KOPT-K1 (cell line): ENCODE measurements around the gene CEACAM1.

ENCODE experiments used
- H3K27ac ChIP-seq: fragments of 200-600 bp; sonication (generic); 2 replicates; pipeline ENCODE4 v1.5.1; 2016; ENCODE audit warnings: antibody characterized with exemption, mild to moderate bottlenecking, low read depth, low read length; ENCODE audit not compliant: poor library complexity, severe bottlenecking
- H3K36me3 ChIP-seq: fragments of 200-600 bp; sonication (generic); 2 replicates; pipeline ENCODE4 v1.5.1; 2017; ENCODE audit warnings: antibody characterized with exemption, mild to moderate bottlenecking, low read length, moderate library complexity; ENCODE audit not compliant: insufficient read depth
- H3K9me3 ChIP-seq: fragments of 200-600 bp; sonication (generic); 2 replicates; pipeline ENCODE4 v1.5.1; 2017; ENCODE audit warnings: antibody characterized with exemption, low read length, mild to moderate bottlenecking; ENCODE audit not compliant: insufficient read depth, poor library complexity, severe bottlenecking

The CEACAM1 gene

GRCh38 chr19:42478765-42479311 is 49.4 kb downstream of the CEACAM1 start:
- no peak overlapping the region for H3K27ac ChIP-seq
- no peaks in the 10 kb centered on the region for H3K9me3 ChIP-seq
- no peaks in the 10 kb centered on the region for H3K36me3 ChIP-seq

GRCh38 chr19:42477933-42478332 is 50.3 kb downstream of the CEACAM1 start:
- no peaks in the 10 kb centered on the region for H3K9me3 ChIP-seq
- H3K36me3 ChIP-seq = no peaks in the 10 kb centered on the region
- H3K27ac ChIP-seq = no peak overlapping the region

- no peaks in the 10 kb centered on the region for H3K9me3 ChIP-seq
These were observed 51.2 kb downstream of the CEACAM1 start for GRCh38 chr19:42477117-42477516.

DNA sequence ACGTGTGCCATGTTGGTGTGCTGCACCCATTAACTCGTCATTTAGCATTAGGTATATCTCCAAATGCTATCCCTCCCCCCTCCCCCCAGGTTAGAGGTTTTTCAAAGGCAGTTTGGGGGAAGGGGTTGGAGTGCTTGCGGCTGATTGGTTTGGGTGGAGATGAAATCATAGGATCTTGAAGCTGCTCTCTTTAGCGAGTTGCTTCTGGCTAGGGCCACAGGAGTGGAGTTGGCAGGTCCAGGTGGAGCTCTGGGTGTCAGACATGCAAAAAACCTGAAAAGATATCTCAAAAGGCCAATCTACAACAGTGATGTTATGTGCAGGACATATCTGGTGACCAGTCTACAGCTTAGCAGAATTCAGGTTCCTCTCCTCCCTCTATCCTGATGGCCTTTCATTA is 52.9 kb downstream of the CEACAM1 start:
- no peaks in the 10 kb centered on the region for H3K9me3 ChIP-seq
- H3K36me3 ChIP-seq = no peaks in the 10 kb centered on the region
- no peak overlapping the region for H3K27ac ChIP-seq

More at GRCh38 chr19:42477117-42477516, 51.2 kb downstream of the CEACAM1 start:
- Histone ChIP-seq H3K36me3 (no peaks in the 10 kb centered on the region), H3K27ac (no peak overlapping the region)

- Histone ChIP-seq H3K9me3 (no peaks in the 10 kb centered on the region), H3K27ac (no peak overlapping the region), H3K36me3 (no peaks in the 10 kb centered on the region)
These were observed 53.5 kb downstream of the CEACAM1 start for GRCh38 chr19:42474743-42475142.

DNA sequence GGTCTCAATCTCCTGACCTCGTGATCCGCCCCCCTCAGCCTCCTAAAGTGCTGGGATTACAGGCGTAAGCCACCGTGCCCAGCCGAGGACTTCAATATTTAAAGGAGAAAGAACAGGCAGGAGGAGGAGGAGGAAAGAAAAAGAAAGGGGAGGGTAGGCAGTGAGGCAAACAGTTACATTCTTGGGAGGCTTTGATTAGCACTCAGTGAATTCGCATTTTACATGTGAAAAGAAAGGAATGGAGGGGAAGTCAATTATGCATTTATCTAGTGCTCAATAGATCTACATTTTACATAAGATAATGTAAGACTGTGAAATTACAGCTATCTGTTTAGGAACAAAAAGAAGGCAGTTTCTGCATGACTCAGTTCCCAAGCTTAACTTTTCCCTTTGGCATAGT is 54.6 kb downstream of the CEACAM1 start:
- no peaks in the 10 kb centered on the region for H3K36me3 ChIP-seq
- no peaks in the 10 kb centered on the region for H3K9me3 ChIP-seq
- no peak overlapping the region for H3K27ac ChIP-seq

DNA sequence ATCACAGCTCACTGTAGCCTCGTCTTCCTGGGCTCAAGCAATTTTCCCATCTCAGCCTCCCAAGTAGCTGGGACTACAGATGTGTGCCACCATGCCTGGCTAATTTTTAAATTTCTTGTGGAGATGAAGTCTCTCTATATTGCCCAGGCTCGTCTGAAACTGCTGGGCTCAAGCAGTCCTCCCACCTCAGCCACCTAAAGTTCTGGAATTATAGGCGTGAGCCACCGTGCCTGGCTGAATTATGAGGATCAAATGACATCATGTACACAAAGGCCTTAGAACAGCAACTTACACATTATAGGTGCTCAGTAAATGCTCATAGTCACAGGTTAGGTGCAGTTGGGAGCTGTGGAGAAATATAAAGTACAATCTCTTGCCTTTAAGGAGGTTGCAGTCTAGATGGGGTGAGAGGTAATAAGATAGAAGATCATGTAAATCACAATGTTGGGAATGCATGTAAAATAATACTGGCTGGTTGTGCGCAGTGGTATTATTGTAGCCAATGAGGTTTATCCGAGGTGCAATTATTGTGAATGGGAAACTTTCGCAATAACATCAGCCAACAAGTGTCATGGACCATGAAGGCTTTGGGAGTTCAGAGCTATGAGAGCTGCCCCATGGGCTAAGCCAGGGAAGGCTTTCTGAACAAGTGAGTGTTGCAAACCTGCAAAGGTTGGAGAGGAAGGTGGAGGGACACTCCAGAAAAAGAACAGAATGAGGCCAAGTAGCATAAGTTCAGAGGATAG is 55.7 kb downstream of the CEACAM1 start:
- H3K36me3 ChIP-seq = no peaks in the 10 kb centered on the region
- no peaks in the 10 kb centered on the region for H3K9me3 ChIP-seq
- H3K27ac ChIP-seq = no peak overlapping the region

DNA sequence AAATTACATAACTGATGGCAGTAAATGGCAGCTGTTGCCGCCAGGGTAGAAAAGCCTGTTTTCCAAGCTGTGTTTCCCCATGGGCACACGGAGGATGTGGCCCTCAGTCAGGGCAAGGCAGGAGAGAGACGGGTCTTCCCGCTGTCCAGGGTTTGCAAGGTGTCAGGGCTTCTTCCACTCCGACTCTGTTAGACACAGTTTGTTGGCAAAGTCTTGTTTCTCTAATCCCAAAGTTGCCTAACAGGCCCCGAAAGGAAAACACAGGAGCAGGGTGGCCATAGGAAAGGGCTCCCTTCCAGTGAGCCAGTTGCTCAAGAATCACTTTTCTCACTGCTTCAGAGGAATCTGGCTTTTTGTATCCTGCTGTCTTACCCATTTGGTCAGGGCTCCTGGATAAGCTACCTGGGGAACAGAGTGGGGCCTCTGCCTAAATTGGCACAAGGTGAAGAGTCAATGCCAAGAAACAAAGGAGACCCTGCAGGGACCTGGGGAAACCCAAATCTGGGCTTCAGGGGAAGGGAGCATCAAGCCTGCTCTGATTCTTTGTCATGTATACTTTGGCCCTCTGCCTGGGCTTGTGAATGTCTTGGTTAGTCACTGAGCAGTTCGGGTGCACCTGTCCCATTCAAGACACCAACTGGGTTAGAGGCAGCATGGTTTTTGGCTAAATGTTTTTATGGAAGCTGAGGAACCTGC is 56.6 kb downstream of the CEACAM1 start:
- Histone ChIP-seq H3K36me3 (no peaks in the 10 kb centered on the region), H3K9me3 (no peaks in the 10 kb centered on the region), H3K27ac (no peak overlapping the region)

DNA sequence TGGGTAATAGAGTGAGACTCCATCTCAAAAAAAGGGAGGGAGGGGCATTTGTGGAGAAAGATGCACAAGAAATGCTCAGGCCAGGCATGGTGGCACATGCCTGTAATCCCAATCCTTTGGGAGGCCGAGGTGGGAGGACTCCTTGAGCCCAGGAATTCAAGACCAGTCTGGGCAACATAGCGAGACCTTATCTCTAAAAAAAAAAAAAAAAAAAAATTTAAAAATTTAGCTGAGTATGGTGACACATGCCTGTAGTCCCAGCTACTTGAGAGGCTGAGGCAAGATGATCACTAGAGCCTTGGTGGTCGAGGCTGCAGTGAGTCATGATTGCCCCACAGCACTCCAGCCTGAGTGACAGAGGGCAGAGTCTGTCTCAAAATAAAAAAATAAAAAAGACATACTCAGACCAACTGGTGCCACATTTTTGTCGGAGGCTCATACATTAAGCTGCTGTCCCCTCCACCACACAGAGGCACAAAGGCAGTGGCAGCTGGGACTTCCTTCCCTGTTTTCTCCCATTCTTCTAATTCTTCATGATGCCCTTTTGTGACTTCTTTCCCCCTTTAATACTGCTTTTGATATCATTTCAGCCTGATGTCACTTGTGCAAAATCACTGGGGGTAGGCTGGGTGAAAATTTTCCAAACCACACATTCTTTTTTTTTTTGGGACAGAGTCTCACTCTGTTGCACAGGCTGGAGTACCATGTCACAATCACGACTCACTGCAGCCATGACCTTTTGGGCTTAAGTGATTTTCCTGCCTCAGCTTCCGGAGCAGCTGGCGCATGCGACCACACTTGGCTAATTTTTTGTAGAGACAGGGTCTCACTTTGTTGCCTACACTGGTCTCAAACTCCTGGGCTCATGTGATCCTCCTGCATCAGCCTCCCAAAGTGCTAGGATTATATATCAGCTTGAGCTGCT is 58.7 kb downstream of the CEACAM1 start:
- H3K36me3 ChIP-seq = no peaks in the 10 kb centered on the region
- H3K27ac ChIP-seq = no peak overlapping the region
- no peaks in the 10 kb centered on the region for H3K9me3 ChIP-seq

GRCh38 chr19:42468273-42468796 is 59.9 kb downstream of the CEACAM1 start:
- H3K27ac ChIP-seq = no peak overlapping the region
- no peaks in the 10 kb centered on the region for H3K36me3 ChIP-seq
- H3K9me3 ChIP-seq = no peaks in the 10 kb centered on the region

DNA sequence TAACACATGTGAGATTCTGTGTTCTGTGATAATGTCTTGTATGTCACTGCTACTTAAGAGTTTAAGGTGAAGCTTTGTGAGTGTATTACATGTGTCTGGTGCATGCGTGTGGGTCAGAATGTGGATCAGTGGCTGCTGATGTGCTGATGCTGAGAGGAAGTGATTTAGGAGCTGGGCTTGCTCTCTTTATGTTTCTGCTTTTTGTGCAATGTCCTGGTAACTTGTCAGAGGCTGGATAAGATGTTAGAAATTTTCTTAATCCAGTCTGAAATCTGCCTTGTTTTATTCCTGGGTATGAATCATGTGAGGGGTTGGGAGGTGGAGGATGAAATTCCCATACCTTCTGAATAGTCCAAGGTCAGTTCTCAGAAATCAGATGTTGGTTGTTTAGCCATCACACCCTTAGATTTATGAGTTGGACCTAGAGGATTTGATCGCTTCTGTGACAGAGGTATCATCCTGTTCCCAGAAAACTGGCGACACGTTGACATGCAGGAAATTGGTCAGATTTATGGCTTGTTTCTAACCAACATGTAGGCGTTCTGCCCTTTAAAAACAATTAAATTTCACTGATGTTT is 61.0 kb downstream of the CEACAM1 start:
- Histone ChIP-seq H3K36me3 (no peaks in the 10 kb centered on the region), H3K27ac (no peak overlapping the region)

DNA sequence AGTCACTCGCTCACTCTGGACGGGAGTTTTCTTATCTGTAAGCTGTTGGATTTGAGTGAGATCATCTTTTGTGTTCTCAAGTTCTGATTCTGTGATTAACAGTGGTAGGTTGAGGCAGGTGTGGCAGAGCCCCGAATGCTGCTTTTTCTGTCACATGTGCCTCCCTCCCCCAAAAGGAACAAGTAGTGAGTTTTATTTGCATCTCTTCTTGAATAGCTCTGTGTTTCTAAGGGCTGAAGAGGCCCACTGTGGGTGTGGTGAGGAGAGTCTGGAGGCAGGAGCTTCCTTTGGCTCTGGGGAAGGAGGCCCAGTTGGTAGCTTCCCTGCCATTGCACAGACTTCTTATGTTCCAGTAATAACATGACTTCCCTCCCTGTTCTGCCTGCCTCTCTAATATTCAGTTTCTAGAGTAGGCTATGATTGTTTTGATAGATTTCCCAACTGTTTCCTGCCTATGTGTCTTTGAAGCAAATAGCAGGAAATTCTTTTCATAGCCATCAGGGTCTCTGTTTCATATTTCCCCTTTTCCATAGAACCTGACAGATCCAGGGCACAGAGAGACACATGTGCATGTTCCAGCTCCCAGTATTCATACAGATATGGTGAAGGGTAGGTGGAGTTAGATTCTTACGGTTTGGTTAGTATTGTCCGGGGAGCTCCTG is 61.6 kb downstream of the CEACAM1 start:
- Histone ChIP-seq H3K27ac (no peak overlapping the region), H3K9me3 (no peaks in the 10 kb centered on the region), H3K36me3 (no peaks in the 10 kb centered on the region)

More for the DNA sequence above, 61.0 kb downstream of the CEACAM1 start:
- H3K9me3 ChIP-seq = no peaks in the 10 kb centered on the region

DNA sequence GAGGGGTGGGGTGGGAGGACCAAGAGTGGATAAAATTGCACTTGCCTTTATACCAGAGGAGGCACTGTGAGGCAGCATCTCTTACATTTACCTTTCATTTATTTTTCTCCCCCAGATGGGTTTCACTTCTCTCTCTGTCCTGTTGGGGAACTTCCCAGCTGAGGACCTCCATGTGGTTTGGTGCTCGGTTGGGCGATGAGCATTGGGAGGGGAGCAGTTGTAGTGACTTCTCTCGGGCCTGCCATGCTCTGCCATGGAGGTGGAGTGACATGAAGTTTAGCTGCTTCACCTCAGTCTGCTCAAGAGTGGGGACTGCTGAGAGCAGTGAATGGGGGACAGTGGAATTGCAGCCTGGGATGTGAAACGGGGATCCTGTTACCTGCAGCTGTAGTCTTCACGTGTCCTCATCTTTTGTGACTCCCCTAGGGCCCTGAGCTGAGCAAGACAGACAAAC is 62.4 kb downstream of the CEACAM1 start:
- H3K36me3 ChIP-seq = no peaks in the 10 kb centered on the region
- H3K9me3 ChIP-seq = no peaks in the 10 kb centered on the region
- H3K27ac ChIP-seq = no peak overlapping the region
